ENCODE results near the gene RHOXF1. TPM values are rescaled to one million over a fixed set of nuclear protein-coding genes. Genes with fewer than 3 reads are reported as not detected.
"Not testable (repeated sequence)": the region's sequence is repeated elsewhere in the genome, so short reads cannot be mapped to it uniquely, and the experiment has no call there.

The RHOXF1 gene
- total RNA-seq, 4 donors from 2014 or later: 2.1 to 3.6 TPM; not detected in 2

DNA sequence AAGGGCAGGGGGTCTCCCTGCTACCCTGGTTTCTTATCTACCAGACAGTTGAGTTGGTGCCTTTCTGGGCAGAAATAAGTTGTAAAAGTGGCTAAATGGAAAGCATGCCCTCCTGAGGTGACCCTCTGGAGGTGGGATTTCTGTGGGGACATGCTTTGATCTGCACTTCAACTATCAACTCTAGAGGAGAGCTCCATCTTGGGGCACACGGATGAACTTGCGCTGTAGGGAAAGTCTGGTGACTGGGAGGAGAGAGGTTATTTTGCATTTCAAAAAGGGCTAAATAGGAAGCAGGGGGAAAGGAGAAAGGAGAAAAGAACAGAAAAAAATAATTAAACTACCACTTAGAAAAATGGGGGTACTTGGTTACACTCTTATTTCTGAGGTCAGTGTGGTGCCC, 25.5 kb downstream of the RHOXF1 start:
- no peaks in the 10 kb centered on the region for H3K36me3 ChIP-seq
- H3K27me3 ChIP-seq: no peaks in the 10 kb centered on the region
- 66% methylated on average over 2 of the region's 2 CpGs for WGBS
- no peaks in the 10 kb centered on the region for H3K4me1 ChIP-seq
- no peak overlapping the region for H3K4me3 ChIP-seq
- TF ChIP-seq POLR2AphosphoS5 (IDR thresholded peaks at IDR 0.05) (no peak), EP300 (IDR thresholded peaks at IDR 0.05) (no peak), POLR2A (IDR thresholded peaks at IDR 0.05) (no peak)
- TF ChIP-seq, protein P1, sequence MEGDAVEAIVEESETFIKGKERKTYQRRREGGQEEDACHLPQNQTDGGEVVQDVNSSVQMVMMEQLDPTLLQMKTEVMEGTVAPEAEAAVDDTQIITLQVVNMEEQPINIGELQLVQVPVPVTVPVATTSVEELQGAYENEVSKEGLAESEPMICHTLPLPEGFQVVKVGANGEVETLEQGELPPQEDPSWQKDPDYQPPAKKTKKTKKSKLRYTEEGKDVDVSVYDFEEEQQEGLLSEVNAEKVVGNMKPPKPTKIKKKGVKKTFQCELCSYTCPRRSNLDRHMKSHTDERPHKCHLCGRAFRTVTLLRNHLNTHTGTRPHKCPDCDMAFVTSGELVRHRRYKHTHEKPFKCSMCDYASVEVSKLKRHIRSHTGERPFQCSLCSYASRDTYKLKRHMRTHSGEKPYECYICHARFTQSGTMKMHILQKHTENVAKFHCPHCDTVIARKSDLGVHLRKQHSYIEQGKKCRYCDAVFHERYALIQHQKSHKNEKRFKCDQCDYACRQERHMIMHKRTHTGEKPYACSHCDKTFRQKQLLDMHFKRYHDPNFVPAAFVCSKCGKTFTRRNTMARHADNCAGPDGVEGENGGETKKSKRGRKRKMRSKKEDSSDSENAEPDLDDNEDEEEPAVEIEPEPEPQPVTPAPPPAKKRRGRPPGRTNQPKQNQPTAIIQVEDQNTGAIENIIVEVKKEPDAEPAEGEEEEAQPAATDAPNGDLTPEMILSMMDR (IDR thresholded peaks at IDR 0.05): no peak
- no peak for DNase-seq (ENCODE audit: low spot score in 2 of 2)
- H3K9me3 ChIP-seq: no peaks in the 10 kb centered on the region
- no peak overlapping the region for H3K27ac ChIP-seq

- Histone ChIP-seq H3K27ac (no peak overlapping the region), H3K27me3 (no peaks in the 10 kb centered on the region), H3K4me3 (no peak overlapping the region), H3K36me3 (no peaks in the 10 kb centered on the region), H3K9me3 (no peaks in the 10 kb centered on the region), H3K4me1 (no peaks in the 10 kb centered on the region)
- TF ChIP-seq EP300 (IDR thresholded peaks at IDR 0.05) (no peak), POLR2AphosphoS5 (IDR thresholded peaks at IDR 0.05) (no peak), POLR2A (IDR thresholded peaks at IDR 0.05) (no peak)
- TF ChIP-seq, protein P1 (IDR thresholded peaks at IDR 0.05): no peak
- WGBS: 68% methylated on average over 10 of the region's 10 CpGs
- DNase-seq (ENCODE audit: low spot score in 2 of 2): no peak
Observed at GRCh38 chrX:120087289-120088017, 28.3 kb downstream of the RHOXF1 start.

DNA sequence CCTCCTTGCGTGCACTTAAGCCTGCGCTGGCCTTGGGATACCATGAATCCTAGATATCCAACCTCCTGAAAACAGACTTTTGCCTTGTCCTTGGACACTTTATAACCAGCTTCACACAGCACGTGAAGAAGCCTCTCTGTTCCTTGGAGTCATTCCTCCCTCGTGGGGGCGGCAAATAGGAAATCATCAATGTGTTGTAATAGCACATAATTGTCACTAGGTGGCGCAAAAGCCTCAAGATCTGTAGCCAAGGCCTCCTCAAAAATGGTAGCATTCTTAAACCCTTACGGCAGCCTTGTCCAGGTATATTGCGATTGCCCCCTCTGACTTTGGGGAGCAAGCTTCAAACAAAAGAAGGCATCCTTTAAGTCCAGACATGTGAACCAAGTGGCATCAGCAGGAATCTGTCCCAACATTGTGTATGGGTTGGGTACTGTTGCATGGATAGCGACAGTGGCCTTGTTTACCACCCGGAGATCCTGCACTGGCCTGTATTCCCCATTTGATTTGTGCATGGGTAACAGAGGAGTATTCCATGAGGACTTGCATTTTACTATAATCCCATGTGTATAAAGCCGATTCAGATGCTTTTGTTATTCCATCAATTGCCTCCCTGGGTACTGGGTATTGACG, 30.0 kb downstream of the RHOXF1 start:
- H3K4me3 ChIP-seq, H3K36me3 ChIP-seq: not testable (repeated sequence)
- no CpG with 5 or more reads among the region's 12 CpGs for WGBS

DNA sequence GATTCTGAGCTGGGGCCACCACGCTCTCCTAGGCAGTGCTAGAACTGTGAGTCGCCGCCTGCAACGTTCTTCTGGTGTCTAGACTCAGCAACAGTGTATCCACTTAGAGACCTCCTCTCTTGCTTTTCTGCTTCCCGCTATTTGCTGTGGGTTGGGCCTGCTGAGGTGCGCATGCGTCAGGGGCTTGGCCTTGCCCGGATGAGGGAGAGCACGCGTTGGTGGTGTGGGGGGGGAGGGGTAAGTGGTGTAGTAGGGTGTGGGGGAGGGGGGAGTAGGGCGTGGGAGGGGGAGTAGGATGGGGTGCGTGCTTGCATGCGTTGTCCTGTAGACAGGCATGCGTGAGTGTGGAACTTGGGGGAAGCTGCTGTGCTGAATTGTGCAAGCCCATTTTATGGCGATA, 38.1 kb downstream of the RHOXF1 start, which contains the start of gene RHOXF2B:
TSS of gene RHOXF2B (minus strand) at position 101 of the 400 bp plus-strand sequence. CDS start 138 bp downstream, outside the sequence.
- H3K36me3 ChIP-seq; H3K9me3 ChIP-seq; DNase-seq (ENCODE audit: low spot score in 2 of 2); H3K4me1 ChIP-seq; H3K27me3 ChIP-seq; H3K4me3 ChIP-seq; H3K27ac ChIP-seq: not testable (repeated sequence)
- WGBS: no CpG with 5 or more reads among the region's 15 CpGs

More for the DNA sequence above, 30.0 kb downstream of the RHOXF1 start:
- not testable (repeated sequence) for DNase-seq (ENCODE audit: low spot score in 2 of 2); H3K9me3 ChIP-seq; H3K27me3 ChIP-seq; H3K4me1 ChIP-seq; H3K27ac ChIP-seq

DNA sequence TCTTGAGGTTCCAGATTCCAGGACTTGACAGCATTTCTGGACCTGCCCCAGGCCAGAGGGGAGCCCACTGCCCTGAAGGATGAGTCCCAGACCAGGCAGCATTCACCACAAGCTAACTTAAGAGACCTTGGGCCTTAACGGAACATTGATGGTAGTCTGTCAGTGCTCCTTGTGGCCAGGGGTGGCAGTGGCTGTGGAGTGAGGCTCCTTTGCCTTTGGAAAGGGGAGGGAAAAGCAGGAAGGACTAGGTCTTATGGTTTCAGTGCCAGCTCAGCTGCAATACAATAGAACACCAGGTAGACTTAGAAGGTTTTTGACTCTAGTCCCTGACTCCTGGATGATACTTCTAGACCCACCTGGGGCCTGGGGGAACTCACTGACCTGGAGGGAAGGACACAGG, 49.5 kb downstream of the RHOXF1 start:
- not testable (repeated sequence) for H3K4me1 ChIP-seq; H3K27ac ChIP-seq; H3K9me3 ChIP-seq; H3K4me3 ChIP-seq; DNase-seq (ENCODE audit: low spot score in 2 of 2); H3K36me3 ChIP-seq; H3K27me3 ChIP-seq
- WGBS: 50% methylated on average over 1 of the region's 1 CpG

Other genes starting within 250 kb of the RHOXF1 start
- gene RNF113A, start 244.2 kb downstream of the RHOXF1 start, total RNA-seq: 10 to 100 TPM; 13.9 to 22.2 (median 18.6) TPM
- gene NDUFA1, start 244.1 kb downstream of the RHOXF1 start, total RNA-seq: 10 to 100 TPM; 28.7 to 52.9 (median 48.0) TPM
- gene AKAP14, start 220.0 kb downstream of the RHOXF1 start, total RNA-seq: not detected
- 10 to 100 TPM in 1 of 4 donors, 1 to 10 TPM in 3; 4.0 to 11.7 (median 6.5) TPM for gene NKAP, start 172.2 kb downstream of the RHOXF1 start, total RNA-seq
- gene RHOXF2B, start 38.2 kb downstream of the RHOXF1 start, total RNA-seq: not detected
- not detected for gene RHOXF2, start 42.7 kb upstream of the RHOXF1 start, total RNA-seq
- gene ZBTB33, start 134.9 kb upstream of the RHOXF1 start, total RNA-seq: 10 to 100 TPM; 19.5 to 29.7 (median 25.5) TPM
- gene TMEM255A, start 195.5 kb upstream of the RHOXF1 start, total RNA-seq: 1 to 10 TPM in 3 of 4 donors, under 1 TPM in 1; 0.72 to 1.7 (median 1.6) TPM
- gene ATP1B4, start 246.2 kb upstream of the RHOXF1 start, total RNA-seq: not detected

Data from suprapubic skin (tissue), 4 donors.